Cardiac septum (tissue), 1 donor: Measurements from ENCODE around the gene IFNK. TPM values are rescaled to one million over a fixed set of nuclear protein-coding genes. Genes with fewer than 3 reads are reported as not detected.

ENCODE experiments used
- DNase-seq: peaks from one replicate; pipeline ENCODE4 v3.0.0-alpha.2; 2020; ENCODE audit warnings: low spot score
- intact Hi-C: fragments of 100-400 bp; cut with DNase I; formaldehyde crosslinking; loops from one replicate; pipeline ENCODE4 v1.14.0; 2022
- total RNA-seq: library from RNA; stranded (reverse); fragmentation: NEBNext Ultra II Directional; extraction: Animal tissue kit (Norgen Biotek cat#: 25700); gene quantifications from one replicate; pipeline ENCODE4 v1.2.1, GENCODE V29; 2021
- donor health status: DM: no; HTN: no; CAD: no.

Gene IFNK
- total RNA-seq, 1 donor from 2014 or later, result not detected

DNA sequence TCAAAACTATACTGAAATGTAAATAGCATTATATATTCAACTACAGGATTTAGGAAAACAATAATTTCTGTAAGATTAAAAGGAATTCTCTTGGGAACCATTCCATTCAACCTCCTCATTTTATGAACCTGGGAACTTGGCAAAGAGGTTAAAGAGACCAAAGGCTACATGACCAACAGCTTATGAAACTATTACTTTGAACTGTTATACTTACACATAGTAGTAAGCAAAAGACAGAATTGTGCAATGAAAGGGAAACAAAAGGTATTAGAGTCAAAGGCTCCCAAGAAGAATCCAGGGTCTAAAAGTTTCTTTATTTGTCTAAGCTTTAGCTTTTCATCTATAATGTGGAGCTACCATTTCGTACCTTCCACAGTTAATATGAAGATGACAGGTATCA, 42.0 kb downstream of the IFNK start:
- DNase-seq, result no peak
- intact Hi-C loops, result no loop called here

DNA sequence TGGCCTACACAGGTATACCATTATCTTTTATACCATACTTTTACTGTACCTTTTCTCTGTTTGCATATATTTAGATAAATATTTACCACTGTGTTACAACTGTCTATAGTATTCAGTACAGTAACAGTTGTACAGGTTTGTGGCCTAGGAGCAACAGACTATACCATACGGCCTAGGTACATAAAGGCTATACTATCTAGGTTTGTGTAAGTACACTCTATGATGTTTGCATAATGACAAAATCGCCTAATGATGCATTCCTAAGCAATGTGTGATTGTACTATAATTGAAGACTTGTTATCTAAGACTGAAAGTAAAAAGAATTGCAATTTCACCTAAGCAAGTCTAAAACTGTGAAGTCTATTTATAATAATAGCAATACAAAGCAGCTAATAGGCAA, 45.3 kb downstream of the IFNK start:
- DNase-seq, result no peak
- intact Hi-C loops, result no loop called here

DNA sequence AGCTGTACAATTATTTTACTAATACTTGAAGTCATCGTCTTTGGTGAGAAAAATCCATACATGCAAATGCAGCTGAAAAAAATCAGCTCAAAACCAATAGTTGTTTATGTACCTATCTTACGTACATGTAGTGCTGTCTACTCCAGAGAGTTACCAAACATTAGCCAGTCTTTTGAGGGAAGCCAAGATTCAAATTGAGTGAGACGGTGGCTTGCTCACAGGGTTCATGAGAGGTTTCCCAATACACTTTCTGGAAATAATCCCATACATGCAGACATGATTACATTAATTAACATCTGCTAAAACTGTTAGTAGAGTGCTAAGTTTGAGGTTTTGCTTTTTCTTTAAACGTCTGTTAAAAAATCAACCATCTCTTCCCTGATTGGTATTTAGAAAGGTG, 46.9 kb downstream of the IFNK start:
- no peak for DNase-seq
- intact Hi-C loops, result loop anchor here (5.0 kb wide), 1 partner anchor 619 kb away; no protein-coding TSS in a partner anchor

DNA sequence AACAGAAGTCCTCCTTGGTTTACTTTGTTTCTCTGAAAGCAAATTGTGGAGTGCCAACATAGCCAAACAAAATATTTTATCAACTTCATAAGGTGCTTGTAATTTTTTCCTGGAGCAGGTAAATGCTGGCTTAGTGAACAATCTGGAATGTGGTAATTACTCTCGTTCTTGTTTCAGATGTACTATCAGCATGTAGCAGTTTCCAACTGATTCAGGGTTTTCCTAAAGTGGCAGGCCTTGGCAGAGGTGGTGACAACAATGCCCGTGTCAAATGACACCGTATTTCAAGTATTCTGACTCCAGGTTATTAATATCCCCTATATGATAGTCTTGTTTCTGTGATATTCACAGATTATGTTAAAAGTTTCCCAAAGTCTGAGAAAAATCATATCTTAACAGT, 48.0 kb downstream of the IFNK start:
- intact Hi-C loops, result loop anchor here (5.0 kb wide), 1 partner anchor 620 kb away; no protein-coding TSS in a partner anchor
- no peak for DNase-seq

DNA sequence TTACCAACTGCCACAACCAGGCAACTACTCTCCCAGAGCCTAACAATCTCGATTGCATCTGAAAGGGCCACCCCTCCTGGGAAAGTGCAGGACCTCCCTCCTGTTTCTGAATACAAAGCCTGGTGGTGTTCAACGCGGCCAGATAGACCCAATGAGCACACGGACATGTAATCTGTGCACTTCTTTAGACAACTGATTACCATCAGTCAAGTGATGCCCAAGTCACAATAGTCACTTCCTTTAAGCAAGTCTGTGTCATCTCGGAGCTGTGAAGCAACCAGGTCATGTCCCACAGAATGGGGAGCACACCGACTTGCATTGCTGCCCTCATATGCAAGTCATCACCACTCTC, 48.5 kb downstream of the IFNK start:
- intact Hi-C loops, result loop anchor here (5.0 kb wide), 1 partner anchor 620 kb away; no protein-coding TSS in a partner anchor
- DNase-seq, result peak; percentile 83

DNA sequence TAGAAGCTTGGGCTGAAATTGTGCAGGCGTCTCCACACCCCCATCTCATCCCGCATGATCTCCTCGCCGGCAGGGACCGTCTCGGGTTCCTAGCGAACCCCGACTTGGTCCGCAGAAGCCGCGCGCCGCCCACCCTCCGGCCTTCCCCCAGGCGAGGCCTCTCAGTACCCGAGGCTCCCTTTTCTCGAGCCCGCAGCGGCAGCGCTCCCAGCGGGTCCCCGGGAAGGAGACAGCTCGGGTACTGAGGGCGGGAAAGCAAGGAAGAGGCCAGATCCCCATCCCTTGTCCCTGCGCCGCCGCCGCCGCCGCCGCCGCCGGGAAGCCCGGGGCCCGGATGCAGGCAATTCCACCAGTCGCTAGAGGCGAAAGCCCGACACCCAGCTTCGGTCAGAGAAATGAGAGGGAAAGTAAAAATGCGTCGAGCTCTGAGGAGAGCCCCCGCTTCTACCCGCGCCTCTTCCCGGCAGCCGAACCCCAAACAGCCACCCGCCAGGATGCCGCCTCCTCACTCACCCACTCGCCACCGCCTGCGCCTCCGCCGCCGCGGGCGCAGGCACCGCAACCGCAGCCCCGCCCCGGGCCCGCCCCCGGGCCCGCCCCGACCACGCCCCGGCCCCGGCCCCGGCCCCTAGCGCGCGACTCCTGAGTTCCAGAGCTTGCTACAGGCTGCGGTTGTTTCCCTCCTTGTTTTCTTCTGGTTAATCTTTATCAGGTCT, 49.0 kb downstream of the IFNK start, which contains the start of gene C9orf72:
Gene C9orf72, minus strand, starts transcription at position 564 of the 716 bp plus-strand sequence. CDS start 6,361 bp downstream, outside the sequence.
- intact Hi-C loops, result loop anchor here (5.0 kb wide), 1 partner anchor 621 kb away; no protein-coding TSS in a partner anchor
- peak; percentile 94 for DNase-seq

DNA sequence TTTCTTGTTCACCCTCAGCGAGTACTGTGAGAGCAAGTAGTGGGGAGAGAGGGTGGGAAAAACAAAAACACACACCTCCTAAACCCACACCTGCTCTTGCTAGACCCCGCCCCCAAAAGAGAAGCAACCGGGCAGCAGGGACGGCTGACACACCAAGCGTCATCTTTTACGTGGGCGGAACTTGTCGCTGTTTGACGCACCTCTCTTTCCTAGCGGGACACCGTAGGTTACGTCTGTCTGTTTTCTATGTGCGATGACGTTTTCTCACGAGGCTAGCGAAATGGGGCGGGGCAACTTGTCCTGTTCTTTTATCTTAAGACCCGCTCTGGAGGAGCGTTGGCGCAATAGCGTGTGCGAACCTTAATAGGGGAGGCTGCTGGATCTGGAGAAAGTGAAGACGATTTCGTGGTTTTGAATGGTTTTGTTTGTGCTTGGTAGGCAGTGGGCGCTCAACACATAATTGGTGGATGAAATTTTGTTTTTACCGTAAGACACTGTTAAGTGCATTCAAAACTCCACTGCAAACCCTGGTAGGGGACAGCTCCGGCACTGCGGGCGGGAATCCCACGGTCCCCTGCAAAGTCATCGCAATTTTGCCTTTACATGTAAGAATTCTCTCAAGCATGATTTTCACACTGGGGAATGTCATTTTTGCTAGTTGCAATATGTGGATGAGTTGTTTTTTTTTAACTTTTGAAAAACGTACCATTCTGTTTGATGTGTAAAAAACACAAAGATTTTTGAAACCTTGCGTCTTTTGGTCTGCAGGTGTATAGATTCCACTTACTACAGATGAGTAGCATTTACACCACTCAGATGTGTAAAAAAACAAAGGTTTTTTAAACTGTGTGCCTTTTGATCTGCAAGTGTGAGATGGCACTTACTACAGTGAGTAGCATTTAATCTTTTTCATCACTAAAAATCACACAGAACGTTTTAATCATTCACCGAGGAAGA, 49.8 kb downstream of the IFNK start:
- intact Hi-C loops, result loop anchor here (5.0 kb wide), 1 partner anchor 622 kb away; no protein-coding TSS in a partner anchor
- peak; percentile 97 for DNase-seq

Other genes with a start within 250 kb of the IFNK start
- gene EQTN, start 227.1 kb upstream of the IFNK start, total RNA-seq, result not detected
- 0.51 TPM for gene MOB3B, start 5.5 kb downstream of the IFNK start, total RNA-seq
- 11.4 TPM for gene C9orf72, start 49.2 kb downstream of the IFNK start, total RNA-seq